NCI-H128 (cell line): Measurements from ENCODE around the gene KLHL29.

Experiments used
- DNase-seq: peaks from one replicate; lab custom pipeline; 2025; ENCODE audit not compliant: unreplicated experiment; lab: John Stamatoyannopoulos, UW

The KLHL29 gene

GRCh38 chr2:23447405-23447804, 62.4 kb downstream of the KLHL29 start:
- DNase-seq = no peak

GRCh38 chr2:23448906-23449305, 63.9 kb downstream of the KLHL29 start:
- no peak for DNase-seq

- DNase-seq = no peak
Measured at GRCh38 chr2:23449413-23449812, 64.4 kb downstream of the KLHL29 start.

- DNase-seq = no peak
Measured at GRCh38 chr2:23449831-23450331, 64.9 kb downstream of the KLHL29 start.

- DNase-seq = no peak
Measured at GRCh38 chr2:23452372-23452771, 67.4 kb downstream of the KLHL29 start.

GRCh38 chr2:23452853-23453420, 68.0 kb downstream of the KLHL29 start:
- DNase-seq = no peak

- no peak for DNase-seq
Measured at GRCh38 chr2:23453432-23453831, 68.5 kb downstream of the KLHL29 start.

GRCh38 chr2:23453836-23454460, 69.0 kb downstream of the KLHL29 start:
- no peak for DNase-seq

GRCh38 chr2:23454501-23455120, 69.6 kb downstream of the KLHL29 start:
- no peak for DNase-seq

- no peak for DNase-seq
Measured at GRCh38 chr2:23456396-23456795, 71.4 kb downstream of the KLHL29 start.

- no peak for DNase-seq
Measured at GRCh38 chr2:23456881-23457760, 72.1 kb downstream of the KLHL29 start.

- no peak for DNase-seq
Measured at GRCh38 chr2:23457990-23458682, 73.2 kb downstream of the KLHL29 start.

- DNase-seq = no peak
Measured at GRCh38 chr2:23459032-23459431, 74.1 kb downstream of the KLHL29 start.

GRCh38 chr2:23460228-23460627, 75.2 kb downstream of the KLHL29 start:
- DNase-seq = no peak

GRCh38 chr2:23460993-23461392, 76.0 kb downstream of the KLHL29 start:
- DNase-seq = no peak

- no peak for DNase-seq
Measured at GRCh38 chr2:23464156-23464555, 79.2 kb downstream of the KLHL29 start.

- no peak for DNase-seq
Measured at GRCh38 chr2:23464905-23465537, 80.0 kb downstream of the KLHL29 start.

GRCh38 chr2:23465936-23466335, 81.0 kb downstream of the KLHL29 start:
- no peak for DNase-seq

- no peak for DNase-seq
Measured at GRCh38 chr2:23467618-23468017, 82.6 kb downstream of the KLHL29 start.

GRCh38 chr2:23468474-23469141, 83.6 kb downstream of the KLHL29 start:
- DNase-seq = no peak
